GM12892 (cell line): ENCODE measurements around the gene YPEL1.

Source experiments
- POLR2AphosphoS5 ChIP-seq: IDR thresholded peaks from 2 replicates; pipeline ENCODE4 v1.6.1; 2011; ENCODE audit warnings: low read depth, low read length, control low read depth
- TAF1 ChIP-seq: IDR thresholded peaks from 2 replicates; pipeline ENCODE4 v1.6.1; 2011; ENCODE audit warnings: low read depth, mild to moderate bottlenecking, control low read depth, low read length, borderline replicate concordance

DNA sequence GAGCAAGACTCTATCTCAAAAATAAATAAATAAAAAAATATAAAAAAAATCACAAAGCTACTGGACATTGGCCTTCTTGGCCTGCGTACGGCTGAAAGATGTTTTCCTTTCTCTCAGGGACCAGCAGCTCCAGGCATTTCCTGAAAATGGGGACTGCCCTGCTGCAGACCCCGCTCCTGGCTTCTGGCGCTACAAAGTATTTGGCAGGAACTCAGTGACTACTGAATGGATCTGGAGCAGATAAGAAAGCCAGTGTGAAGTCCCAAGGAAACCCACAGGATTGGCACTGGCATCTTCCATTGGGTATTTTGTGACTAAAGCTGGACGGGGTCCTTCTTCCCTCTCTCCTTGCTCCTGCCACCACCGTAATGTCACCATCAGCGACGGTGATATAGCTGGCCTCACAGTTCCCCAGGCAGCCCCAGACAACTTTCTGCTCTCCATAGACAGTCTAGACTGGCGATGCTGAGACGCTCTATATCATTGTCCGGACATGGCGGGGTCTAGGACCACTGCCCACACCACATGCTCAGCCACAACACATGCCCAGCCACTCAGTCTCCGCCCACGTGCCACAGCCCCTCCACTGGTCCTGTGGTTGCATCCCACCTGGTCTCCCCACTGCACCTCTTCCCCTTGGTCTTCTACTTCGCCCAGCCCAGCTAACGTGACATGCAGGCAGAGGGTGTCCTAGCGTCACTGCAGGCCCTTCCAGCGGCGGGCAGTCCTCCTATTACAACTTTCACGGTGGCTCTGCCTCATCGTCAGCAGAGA, 22.7 kb upstream of the YPEL1 start:
- TF ChIP-seq POLR2AphosphoS5: no peak
- TF ChIP-seq TAF1: no peak
